ENCODE measurements around the gene GRIP1. TPM values are rescaled to one million over a fixed set of nuclear protein-coding genes. Genes with fewer than 3 reads are reported as not detected.

Gene GRIP1
- total and polyA plus RNA-seq, 2 donors (not counting 3 experiments of a cell fraction or from before 2014, with no cell fraction given): 0.04 to 0.69 TPM

- no TSS peak for BruUV-seq (replicated peaks)
- peaks cover 0 to 3% of the 10 kb centered on the region in 2 experiments for H3K36me3 ChIP-seq (ENCODE audit: control insufficient read depth in 2 of 2, extremely low read depth in 1 of 2, insufficient read depth in 2 of 2, low read length in 2 of 2)
- FAIRE-seq: no peak
- H3K9ac ChIP-seq (replicated peaks; ENCODE audit: extremely low read depth, insufficient read depth, low read length): no peak overlapping the region
- TF ChIP-seq MYC (IDR thresholded peaks at IDR 0.05; ENCODE audit: low read depth, low read length) (no peak), GATA2 (IDR thresholded peaks at IDR 0.05; ENCODE audit: insufficient read depth, insufficient read length, low read depth, low read length) (no peak), POLR2AphosphoS5 (IDR thresholded peaks at IDR 0.05; ENCODE audit: insufficient read depth, low read depth, low read length) (no peak), JUN (IDR thresholded peaks at IDR 0.05; ENCODE audit: borderline replicate concordance, insufficient read depth, insufficient read length, low read depth) (no peak), POLR2A (IDR thresholded peaks at IDR 0.05; ENCODE audit: low read depth, low read length) (no peak), MAX (IDR thresholded peaks at IDR 0.05; ENCODE audit: insufficient read depth, insufficient read length) (no peak), EZH2 (IDR thresholded peaks at IDR 0.05; ENCODE audit: borderline replicate concordance, low read depth, low read length, severe bottlenecking) (no peak), CTCF (IDR thresholded peaks at IDR 0.05; ENCODE audit: extremely low read depth in 1 of 2, insufficient read depth in 1 of 2, low read depth in 1 of 2, low read length in 2 of 2) (no peak), FOS (IDR thresholded peaks at IDR 0.05; ENCODE audit: borderline replicate concordance, insufficient read depth, low read length) (no peak)
- no peaks in the 10 kb centered on the region for H4K20me1 ChIP-seq (replicated peaks; ENCODE audit: control insufficient read depth, extremely low read depth, insufficient read depth, low read length)
- H3K79me2 ChIP-seq (ENCODE audit: control insufficient read depth, insufficient read depth, low read length): no peaks in the 10 kb centered on the region
- DNase-seq (ENCODE audit: low read depth, low spot score): no peak
- no peak overlapping the region for H3K4me3 ChIP-seq (replicated peaks in 1 of 3; ENCODE audit: insufficient read depth in 1 of 3, low read depth in 1 of 3, low read length in 3 of 3)
- H3K9me3 ChIP-seq (replicated peaks; ENCODE audit: control insufficient read depth, insufficient read depth, low read length): no peaks in the 10 kb centered on the region
- dilution Hi-C loops (cut with MboI; ENCODE audit: extremely low pct_ligation_motif_present, low sequenced_read_pairs) (no loop called here), intact Hi-C loops (cut with micrococcal nuclease) (no loop called here)
- H3K4me1 ChIP-seq (ENCODE audit: control insufficient read depth, extremely low read depth, insufficient read depth, low read length): no peaks in the 10 kb centered on the region
- H2AFZ ChIP-seq (ENCODE audit: low read depth, low read length): no peak overlapping the region
- H3K27me3 ChIP-seq (ENCODE audit: control insufficient read depth in 2 of 2, insufficient read depth in 2 of 2, low read length in 2 of 2): no peaks in the 10 kb centered on the region
- H3K4me2 ChIP-seq (ENCODE audit: insufficient read depth, low read length): no peak overlapping the region
- POLR2A ChIA-PET: no interaction called here
- H3K27ac ChIP-seq (ENCODE audit: insufficient read depth, low read depth, low read length): no peak overlapping the region
- CTCF ChIA-PET: interaction anchor here (1.1 kb wide), 1 partner anchor 201 kb away, joined by 5 read pairs; no protein-coding TSS in a partner anchor
- H3K9me1 ChIP-seq (replicated peaks; ENCODE audit: control insufficient read depth, extremely low read depth, insufficient read depth, low read length): no peaks in the 10 kb centered on the region
Measured at GRCh38 chr12:66345956-66346355, 332.9 kb downstream of the GRIP1 start.

Measured in endothelial cell of umbilical vein (primary cell).